ENCODE results near the gene HNRNPAB.
"Not testable (repeated sequence)": the region's sequence is repeated elsewhere in the genome, so short reads cannot be mapped to it uniquely, and the experiment has no call there.

Gene HNRNPAB

GRCh38 chr5:178238711-178239592, 34.6 kb downstream of the HNRNPAB start:
- no peak overlapping the region for H3K4me3 ChIP-seq (ENCODE audit: low read length)
- DNase-seq (ENCODE audit: low read depth): no peak
- TF ChIP-seq, protein P1, sequence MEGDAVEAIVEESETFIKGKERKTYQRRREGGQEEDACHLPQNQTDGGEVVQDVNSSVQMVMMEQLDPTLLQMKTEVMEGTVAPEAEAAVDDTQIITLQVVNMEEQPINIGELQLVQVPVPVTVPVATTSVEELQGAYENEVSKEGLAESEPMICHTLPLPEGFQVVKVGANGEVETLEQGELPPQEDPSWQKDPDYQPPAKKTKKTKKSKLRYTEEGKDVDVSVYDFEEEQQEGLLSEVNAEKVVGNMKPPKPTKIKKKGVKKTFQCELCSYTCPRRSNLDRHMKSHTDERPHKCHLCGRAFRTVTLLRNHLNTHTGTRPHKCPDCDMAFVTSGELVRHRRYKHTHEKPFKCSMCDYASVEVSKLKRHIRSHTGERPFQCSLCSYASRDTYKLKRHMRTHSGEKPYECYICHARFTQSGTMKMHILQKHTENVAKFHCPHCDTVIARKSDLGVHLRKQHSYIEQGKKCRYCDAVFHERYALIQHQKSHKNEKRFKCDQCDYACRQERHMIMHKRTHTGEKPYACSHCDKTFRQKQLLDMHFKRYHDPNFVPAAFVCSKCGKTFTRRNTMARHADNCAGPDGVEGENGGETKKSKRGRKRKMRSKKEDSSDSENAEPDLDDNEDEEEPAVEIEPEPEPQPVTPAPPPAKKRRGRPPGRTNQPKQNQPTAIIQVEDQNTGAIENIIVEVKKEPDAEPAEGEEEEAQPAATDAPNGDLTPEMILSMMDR (conservative IDR thresholded peaks at IDR 0.05; ENCODE audit: low read depth, low read length): no peak

DNA sequence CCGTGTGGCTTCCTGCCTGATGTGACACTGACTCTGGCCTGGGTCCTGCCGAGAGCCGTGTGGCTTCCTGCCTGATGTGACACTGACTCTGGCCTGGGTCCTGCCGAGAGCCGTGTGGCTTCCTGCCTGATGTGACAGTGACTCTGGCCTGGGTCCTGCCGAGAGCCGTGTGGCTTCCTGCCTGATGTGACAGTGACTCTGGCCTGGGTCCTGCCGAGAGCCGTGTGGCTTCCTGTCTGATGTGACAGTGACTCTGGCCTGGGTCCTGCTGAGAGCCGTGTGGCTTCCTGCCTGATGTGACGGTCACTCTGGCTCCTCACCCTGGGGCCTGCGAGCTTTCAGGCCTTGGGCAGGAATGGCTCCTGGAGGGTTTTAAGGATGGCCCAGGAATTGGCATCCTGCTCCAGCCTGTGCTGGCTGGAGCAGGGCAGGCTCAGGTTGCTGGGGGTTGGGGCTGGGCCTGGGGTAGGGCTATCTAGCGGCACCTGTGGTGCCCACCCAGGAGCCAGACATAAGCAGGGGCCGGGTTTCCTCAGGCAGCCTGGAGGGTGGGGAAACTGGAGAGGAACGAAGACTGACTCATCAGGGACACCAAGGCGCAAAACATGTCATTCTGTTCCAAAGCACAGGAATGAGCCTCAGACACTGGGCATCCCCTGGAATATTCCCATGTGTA, 35.4 kb downstream of the HNRNPAB start:
- not testable (repeated sequence) for H3K4me3 ChIP-seq (ENCODE audit: low read length); DNase-seq (ENCODE audit: low read depth)

DNA sequence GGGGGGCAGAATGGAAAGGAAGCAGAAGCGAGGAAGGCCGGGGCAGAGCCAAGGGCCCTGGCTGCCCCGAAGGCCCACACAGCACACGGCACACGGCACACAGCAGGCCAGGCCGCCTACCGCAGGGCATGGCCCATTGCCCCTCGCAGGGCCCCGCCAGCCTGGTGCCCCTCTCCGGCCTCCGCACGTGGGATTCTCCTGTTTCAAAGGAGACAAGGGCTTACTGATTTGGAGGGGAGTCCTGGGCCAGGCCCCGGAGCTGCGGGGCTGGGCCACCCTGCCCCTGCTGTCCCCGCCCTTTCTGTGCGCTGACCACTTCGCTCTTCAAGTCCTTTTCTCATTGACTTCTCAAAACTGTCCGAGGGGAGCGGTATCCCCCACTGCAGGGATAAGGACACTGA, 36.0 kb downstream of the HNRNPAB start:
- TF ChIP-seq, protein P1 (conservative IDR thresholded peaks at IDR 0.05; ENCODE audit: low read depth, low read length): no peak
- no peak for DNase-seq (ENCODE audit: low read depth)
- no peak overlapping the region for H3K4me3 ChIP-seq (ENCODE audit: low read length)

GRCh38 chr5:178240766-178241165, 36.4 kb downstream of the HNRNPAB start:
- no peak overlapping the region for H3K4me3 ChIP-seq (ENCODE audit: low read length)
- TF ChIP-seq, protein P1 (conservative IDR thresholded peaks at IDR 0.05; ENCODE audit: low read depth, low read length): no peak
- DNase-seq (ENCODE audit: low read depth): no peak

GRCh38 chr5:178241231-178241663, 36.9 kb downstream of the HNRNPAB start:
- DNase-seq (ENCODE audit: low read depth): no peak
- TF ChIP-seq, protein P1 (conservative IDR thresholded peaks at IDR 0.05; ENCODE audit: low read depth, low read length): no peak
- H3K4me3 ChIP-seq (ENCODE audit: low read length): no peak overlapping the region

- no peak for DNase-seq (ENCODE audit: low read depth)
- no peak overlapping the region for H3K4me3 ChIP-seq (ENCODE audit: low read length)
- TF ChIP-seq, protein P1 (conservative IDR thresholded peaks at IDR 0.05; ENCODE audit: low read depth, low read length): no peak
Measured at GRCh38 chr5:178241688-178242231, 37.4 kb downstream of the HNRNPAB start.

GRCh38 chr5:178242416-178242815, 38.1 kb downstream of the HNRNPAB start:
- DNase-seq (ENCODE audit: low read depth): no peak
- TF ChIP-seq, protein P1 (conservative IDR thresholded peaks at IDR 0.05; ENCODE audit: low read depth, low read length): no peak
- no peak overlapping the region for H3K4me3 ChIP-seq (ENCODE audit: low read length)

Measured in retinal pigment epithelial cell (primary cell).